ENCODE measurements around the gene HMX3.
"Not testable (repeated sequence)": the region's sequence is repeated elsewhere in the genome, so short reads cannot be mapped to it uniquely, and the experiment has no call there.

The HMX3 gene

GRCh38 chr10:123171616-123172015, 35.8 kb downstream of the HMX3 start:
- DNase-seq (ENCODE audit: low read depth, low spot score): not testable (repeated sequence)

GRCh38 chr10:123175389-123176387, 39.9 kb downstream of the HMX3 start:
- DNase-seq (ENCODE audit: low read depth, low spot score): no peak

DNA sequence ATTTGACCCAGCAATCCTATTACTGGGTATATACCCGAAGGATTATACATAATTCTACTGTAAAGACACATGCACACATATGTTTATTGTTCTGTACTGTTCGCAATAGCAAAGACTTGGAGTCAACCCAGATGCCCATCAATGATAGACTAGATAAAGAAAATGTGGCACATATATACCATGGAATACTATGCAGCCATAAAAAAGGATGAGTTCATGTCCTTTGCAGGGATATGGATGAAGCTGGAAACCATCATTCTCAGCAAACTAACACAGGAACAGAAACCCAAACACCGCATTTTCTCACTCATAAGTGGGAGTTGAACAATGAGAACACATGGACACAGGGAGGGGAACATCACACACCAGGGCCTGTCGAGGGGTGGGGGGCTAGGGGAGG, 42.6 kb downstream of the HMX3 start:
- DNase-seq (ENCODE audit: low read depth, low spot score): not testable (repeated sequence)

GRCh38 chr10:123180101-123181090, 44.6 kb downstream of the HMX3 start:
- no peak for DNase-seq (ENCODE audit: low read depth, low spot score)

GRCh38 chr10:123183724-123184123, 48.0 kb downstream of the HMX3 start:
- no peak for DNase-seq (ENCODE audit: low read depth, low spot score)

DNA sequence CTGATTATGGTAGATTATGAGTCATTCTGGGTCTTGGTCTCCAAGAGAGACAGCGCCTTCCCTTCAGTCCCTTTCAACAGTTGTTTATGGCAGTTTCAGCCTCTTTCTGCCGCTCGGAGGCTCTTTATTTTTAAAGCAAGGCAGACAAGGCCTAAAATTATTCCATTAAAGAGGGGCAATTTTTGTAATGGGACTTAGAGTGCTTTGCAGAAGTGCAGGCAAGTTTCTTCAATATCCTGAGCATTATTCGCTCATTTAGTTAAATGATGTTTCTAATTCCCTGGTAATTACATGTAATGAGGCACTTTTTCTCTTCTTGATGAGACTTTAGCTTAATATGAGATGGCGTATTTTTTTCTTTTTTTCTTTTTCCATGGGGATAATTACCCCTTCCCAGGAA, 52.0 kb downstream of the HMX3 start:
- DNase-seq (ENCODE audit: low read depth, low spot score): no peak
